BLaER1 treated with 17β-estradiol and CSF1 and Interleukin-3, amounts not matched to agents 10 nM and 100 nM (cell line): ENCODE measurements around the gene PPP1R11.

Experiments
- H3K27ac ChIP-seq, 11 experiments: shearing (Covaris generic); formaldehyde crosslinking; 2 replicates each; pipeline ENCODE4 v1.8.1; 2022
- H3K27me3 ChIP-seq, 11 experiments: shearing (Covaris generic); formaldehyde crosslinking; 2 replicates each; pipeline ENCODE4 v1.8.1; 2022
- H3K36me3 ChIP-seq, 11 experiments: shearing (Covaris generic); formaldehyde crosslinking; 2 replicates each; pipeline ENCODE4 v1.8.1; 2022
- H3K4me1 ChIP-seq, 10 experiments: shearing (Covaris generic); formaldehyde crosslinking; 2 replicates each; pipeline ENCODE4 v1.8.1; 2022
- H3K4me2 ChIP-seq, 11 experiments: shearing (Covaris generic); formaldehyde crosslinking; 2 replicates each; pipeline ENCODE4 v1.8.1; 2022
- H3K4me3 ChIP-seq, 10 experiments: shearing (Covaris generic); formaldehyde crosslinking; 2 replicates each; pipeline ENCODE4 v1.8.1; 2022
- H3K9ac ChIP-seq, 11 experiments: shearing (Covaris generic); formaldehyde crosslinking; 2 replicates each; pipeline ENCODE4 v1.8.1; 2022
- H3K9me3 ChIP-seq, 11 experiments: shearing (Covaris generic); formaldehyde crosslinking; replicated peaks in 1 of 11; 2 replicates each; pipeline ENCODE4 v1.8.1; 2022
- H4K20me1 ChIP-seq, 11 experiments: shearing (Covaris generic); formaldehyde crosslinking; 2 replicates each; pipeline ENCODE4 v1.8.1; 2022
- Cebpa-rat ChIP-seq, 11 experiments: shearing (Covaris generic); IDR thresholded peaks; 2 replicates each; pipeline ENCODE4 v1.8.1; 2022

Gene PPP1R11

GRCh38 chr6:30097902-30098768 is 31.1 kb downstream of the PPP1R11 start:
- no peak overlapping the region for H3K4me3 ChIP-seq
- peaks cover 33 to 62% (median 56%) of the 10 kb centered on the region in 11 experiments for H3K27me3 ChIP-seq
- no peak overlapping the region for H3K4me2 ChIP-seq
- no peak for TF ChIP-seq Cebpa-rat (IDR thresholded peaks at IDR 0.05)
- no peaks in the 10 kb centered on the region for H3K9me3 ChIP-seq
- no peak overlapping the region for H3K9ac ChIP-seq
- peaks cover 0 to 10% (median 0%) of the 10 kb centered on the region in 11 experiments; a peak in 1 of 22 replicates for H4K20me1 ChIP-seq
- H3K4me1 ChIP-seq, result peaks cover 25 to 31% (median 31%) of the 10 kb centered on the region in 10 experiments
- no peak overlapping the region for H3K27ac ChIP-seq
- H3K36me3 ChIP-seq, result no peaks in the 10 kb centered on the region

- Histone ChIP-seq H3K9me3 (no peaks in the 10 kb centered on the region), H4K20me1 (peaks cover 0 to 10% (median 0%) of the 10 kb centered on the region in 11 experiments; a peak in 1 of 22 replicates), H3K4me3 (peak overlapping the region in 8 of 10 experiments; percentile 54 to 68 (median 60); a peak in 15 of 20 replicates), H3K4me2 (peak overlapping the region; percentile 87 to 100 (median 96)), H3K27me3 (peaks cover 50 to 76% (median 67%) of the 10 kb centered on the region in 11 experiments), H3K4me1 (peaks cover 29 to 40% (median 38%) of the 10 kb centered on the region in 10 experiments), H3K27ac (no peak overlapping the region), H3K9ac (no peak overlapping the region; a peak in 3 of 22 replicates), H3K36me3 (no peaks in the 10 kb centered on the region)
- no peak for TF ChIP-seq Cebpa-rat (IDR thresholded peaks at IDR 0.05)
Observed at GRCh38 chr6:30100154-30100553, 33.2 kb downstream of the PPP1R11 start.

GRCh38 chr6:30100585-30101443 is 33.8 kb downstream of the PPP1R11 start:
- Histone ChIP-seq H3K4me1 (peaks cover 29 to 40% (median 38%) of the 10 kb centered on the region in 10 experiments), H3K9ac (peak overlapping the region in 10 of 11 experiments; percentile 10 to 58 (median 46); a peak in 14 of 22 replicates), H3K27ac (no peak overlapping the region), H3K36me3 (no peaks in the 10 kb centered on the region), H3K4me2 (peak overlapping the region; percentile 87 to 100 (median 96)), H3K27me3 (peaks cover 51 to 75% (median 67%) of the 10 kb centered on the region in 11 experiments), H3K9me3 (no peaks in the 10 kb centered on the region), H4K20me1 (peaks cover 0 to 10% (median 0%) of the 10 kb centered on the region in 11 experiments; a peak in 1 of 22 replicates), H3K4me3 (peak overlapping the region; percentile 51 to 68 (median 57))
- TF ChIP-seq Cebpa-rat (IDR thresholded peaks at IDR 0.05), result no peak

- Histone ChIP-seq H4K20me1 (peaks cover 0 to 10% (median 0%) of the 10 kb centered on the region in 11 experiments; a peak in 1 of 22 replicates), H3K4me3 (peak overlapping the region; percentile 51 to 68 (median 57)), H3K9me3 (no peaks in the 10 kb centered on the region), H3K27me3 (peaks cover 51 to 71% (median 64%) of the 10 kb centered on the region in 11 experiments), H3K4me2 (peak overlapping the region; percentile 87 to 100 (median 96)), H3K36me3 (no peaks in the 10 kb centered on the region), H3K27ac (peak overlapping the region in 8 of 11 experiments; percentile 16 to 55 (median 42); a peak in 10 of 22 replicates), H3K4me1 (peaks cover 29 to 40% (median 38%) of the 10 kb centered on the region in 10 experiments), H3K9ac (peak overlapping the region; percentile 16 to 67 (median 53); a peak in 21 of 22 replicates)
- TF ChIP-seq Cebpa-rat (IDR thresholded peaks at IDR 0.05), result no peak
Observed at GRCh38 chr6:30101444-30102413, 34.7 kb downstream of the PPP1R11 start.

GRCh38 chr6:30102414-30102969 is 35.5 kb downstream of the PPP1R11 start:
- Histone ChIP-seq H3K27ac (peak overlapping the region in 9 of 11 experiments; percentile 10 to 55 (median 39); a peak in 13 of 22 replicates), H3K9me3 (no peaks in the 10 kb centered on the region), H3K4me3 (peak overlapping the region; percentile 51 to 68 (median 57)), H3K36me3 (no peaks in the 10 kb centered on the region), H3K4me1 (peaks cover 29 to 41% (median 38%) of the 10 kb centered on the region in 10 experiments), H4K20me1 (peaks cover 0 to 10% (median 0%) of the 10 kb centered on the region in 11 experiments; a peak in 1 of 22 replicates), H3K9ac (peak overlapping the region; percentile 16 to 67 (median 55); a peak in 21 of 22 replicates), H3K4me2 (peak overlapping the region; percentile 87 to 100 (median 96)), H3K27me3 (peaks cover 51 to 63% (median 57%) of the 10 kb centered on the region in 11 experiments)
- no peak for TF ChIP-seq Cebpa-rat (IDR thresholded peaks at IDR 0.05)

- Histone ChIP-seq H3K4me3 (peak overlapping the region; percentile 42 to 67 (median 55)), H3K27me3 (peaks cover 46 to 56% (median 50%) of the 10 kb centered on the region in 11 experiments), H3K4me2 (peak overlapping the region; percentile 87 to 100 (median 96)), H3K4me1 (peaks cover 29 to 46% (median 44%) of the 10 kb centered on the region in 10 experiments), H3K36me3 (no peaks in the 10 kb centered on the region), H3K9ac (peak overlapping the region in 10 of 11 experiments; percentile 41 to 61 (median 50); a peak in 18 of 22 replicates), H3K27ac (peak overlapping the region in 3 of 11 experiments; percentile 10 to 22 (median 17); a peak in 3 of 22 replicates), H4K20me1 (peaks cover 0 to 10% (median 0%) of the 10 kb centered on the region in 11 experiments; a peak in 1 of 22 replicates), H3K9me3 (no peaks in the 10 kb centered on the region)
- TF ChIP-seq Cebpa-rat (IDR thresholded peaks at IDR 0.05), result no peak
Observed at GRCh38 chr6:30102970-30103871, 36.2 kb downstream of the PPP1R11 start.

- H3K4me1 ChIP-seq, result peaks cover 29 to 51% (median 44%) of the 10 kb centered on the region in 10 experiments
- peak overlapping the region in 2 of 11 experiments; percentile 41 to 58; a peak in 3 of 22 replicates for H3K9ac ChIP-seq
- H3K36me3 ChIP-seq, result no peaks in the 10 kb centered on the region
- peak overlapping the region; percentile 87 to 100 (median 96) for H3K4me2 ChIP-seq
- H4K20me1 ChIP-seq, result peaks cover 0 to 10% (median 0%) of the 10 kb centered on the region in 11 experiments; a peak in 1 of 22 replicates
- H3K27me3 ChIP-seq, result peaks cover 40 to 50% (median 44%) of the 10 kb centered on the region in 11 experiments
- peak overlapping the region; percentile 42 to 67 (median 55); a peak in 16 of 20 replicates for H3K4me3 ChIP-seq
- TF ChIP-seq Cebpa-rat (IDR thresholded peaks at IDR 0.05), result no peak
- no peaks in the 10 kb centered on the region for H3K9me3 ChIP-seq
- H3K27ac ChIP-seq, result no peak overlapping the region
Observed at GRCh38 chr6:30103872-30104179, 36.8 kb downstream of the PPP1R11 start.
